Activated CD4-positive, CD25-positive, alpha-beta regulatory T cell treated with anti-CD3 and anti-CD28 coated beads, Interleukin-2, amount 50 U/mL, for 16 hours (primary cell): ENCODE measurements around the gene RSPH1.

ENCODE experiments used
- DNase-seq: peaks from one replicate; pipeline ENCODE4 v3.0.0-alpha.2; 2020; ENCODE audit warnings: low read depth, low spot score

RSPH1 gene

DNA sequence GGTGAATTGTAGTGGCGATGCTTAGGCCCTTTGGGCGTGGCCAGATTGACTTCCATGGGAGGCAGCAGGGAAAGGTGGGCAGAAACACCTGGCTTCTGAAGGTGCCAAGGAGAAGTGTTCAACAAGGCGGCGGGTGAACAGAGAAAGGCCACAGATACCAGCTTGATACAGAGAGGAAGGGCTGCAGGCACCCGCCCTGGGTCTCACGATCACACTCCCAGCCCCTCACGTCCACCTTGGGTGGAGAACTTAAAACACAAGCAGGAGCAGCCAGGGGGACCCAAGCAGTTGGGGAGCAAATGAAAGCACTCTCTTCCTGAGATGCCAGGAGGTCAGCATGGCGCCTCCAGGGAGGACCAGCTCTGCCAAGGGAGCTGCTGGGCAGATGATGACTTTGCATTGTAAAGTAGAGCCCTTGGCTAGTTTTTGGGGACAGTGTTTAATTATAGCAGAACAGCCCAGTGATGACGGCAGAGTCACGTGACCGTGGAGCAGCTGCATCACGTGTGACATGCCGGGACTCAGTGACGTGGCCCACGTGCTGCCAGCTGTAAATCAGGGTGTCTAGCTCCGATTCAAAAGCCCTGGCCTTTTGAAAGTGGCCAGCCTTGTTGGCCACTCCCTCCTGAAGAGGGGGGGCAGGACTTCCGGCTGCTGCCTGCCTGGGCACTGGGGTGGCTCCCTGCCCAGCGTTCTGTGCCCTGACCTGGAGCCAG, 36.6 kb upstream of the RSPH1 start:
- no peak for DNase-seq

- no peak for DNase-seq
These were observed 35.7 kb upstream of the RSPH1 start for GRCh38 chr21:42531771-42532170.

GRCh38 chr21:42530167-42530518, 34.1 kb upstream of the RSPH1 start:
- DNase-seq: no peak

- no peak for DNase-seq
These were observed 31.6 kb upstream of the RSPH1 start for GRCh38 chr21:42527489-42528158.

- no peak for DNase-seq
These were observed 31.1 kb upstream of the RSPH1 start for GRCh38 chr21:42527127-42527488.

DNA sequence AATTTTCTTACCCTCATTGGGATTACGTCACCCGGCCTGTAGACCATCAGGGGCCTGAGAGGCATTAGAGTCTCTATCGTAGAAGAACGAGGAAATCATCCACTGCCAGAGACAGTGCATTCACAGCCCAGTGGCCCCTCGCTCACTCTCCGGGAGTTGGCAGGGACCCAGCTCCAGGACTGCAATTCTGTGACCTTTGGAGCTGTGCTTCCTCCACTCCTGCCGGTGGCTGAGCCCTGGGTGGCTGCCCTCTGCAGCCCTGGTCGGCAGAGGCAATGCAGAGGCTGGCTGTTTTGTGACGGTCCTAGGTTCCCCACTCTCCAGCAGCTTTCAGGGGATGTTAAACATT, 30.3 kb upstream of the RSPH1 start:
- no peak for DNase-seq

DNA sequence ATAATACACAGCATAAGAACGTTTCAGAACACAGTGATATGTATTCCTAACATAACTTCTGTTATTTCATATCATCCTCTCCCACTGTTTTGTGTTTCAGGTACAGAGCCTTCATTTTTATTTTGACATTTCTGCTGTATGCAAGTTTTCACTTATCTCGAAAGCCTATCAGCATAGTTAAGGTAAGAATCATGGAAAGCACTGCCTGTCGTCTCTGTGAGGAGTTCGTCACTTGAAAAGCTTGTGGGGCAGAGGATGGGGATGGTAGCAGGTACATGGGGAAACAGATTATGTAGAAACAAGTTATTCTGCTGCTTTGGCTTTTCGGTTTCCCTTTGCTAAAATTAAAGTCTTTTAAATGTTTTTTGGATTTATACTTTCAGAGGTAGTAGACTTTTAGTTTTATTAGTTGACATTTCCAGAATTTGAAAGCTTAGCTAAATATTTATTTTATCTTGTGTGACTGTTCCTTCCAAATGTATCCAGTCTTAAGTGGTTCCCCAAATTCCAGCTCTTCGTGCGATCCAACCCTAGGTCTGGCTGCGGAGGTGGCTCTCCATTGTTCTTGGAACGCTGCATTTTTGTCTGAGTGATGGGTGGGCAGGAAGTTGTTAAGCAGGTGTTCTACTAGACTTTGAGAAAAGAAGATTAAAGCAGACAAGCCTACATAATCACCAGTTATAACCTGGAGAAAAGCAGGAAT, 29.8 kb upstream of the RSPH1 start:
- no peak for DNase-seq

DNA sequence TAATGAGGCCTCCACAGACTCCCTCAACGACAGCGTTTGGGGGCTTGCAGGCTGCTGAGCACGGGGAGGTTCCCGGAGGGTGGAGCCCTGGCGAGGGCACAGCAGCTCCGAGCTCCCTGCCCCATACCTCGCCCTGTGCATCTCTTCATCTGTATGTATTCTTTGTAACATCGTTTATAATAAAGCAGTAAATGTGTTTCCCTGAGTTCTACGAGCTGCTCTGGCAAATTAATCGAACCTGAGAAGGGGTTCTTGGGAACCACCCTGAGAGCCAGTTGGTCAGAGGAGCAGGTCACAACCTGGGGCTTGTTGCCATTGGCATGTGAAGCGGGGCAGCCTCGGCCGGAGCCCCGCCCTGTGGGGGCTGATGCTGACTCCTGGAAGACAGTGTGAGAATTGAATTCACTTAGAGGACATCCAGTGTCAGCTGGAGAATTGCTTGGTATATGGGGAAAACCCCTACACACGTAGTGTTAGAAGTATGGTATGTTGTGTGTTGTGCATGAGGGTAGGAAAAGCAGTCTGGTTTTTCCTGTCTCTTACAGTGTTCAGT, 29.1 kb upstream of the RSPH1 start:
- no peak for DNase-seq

DNA sequence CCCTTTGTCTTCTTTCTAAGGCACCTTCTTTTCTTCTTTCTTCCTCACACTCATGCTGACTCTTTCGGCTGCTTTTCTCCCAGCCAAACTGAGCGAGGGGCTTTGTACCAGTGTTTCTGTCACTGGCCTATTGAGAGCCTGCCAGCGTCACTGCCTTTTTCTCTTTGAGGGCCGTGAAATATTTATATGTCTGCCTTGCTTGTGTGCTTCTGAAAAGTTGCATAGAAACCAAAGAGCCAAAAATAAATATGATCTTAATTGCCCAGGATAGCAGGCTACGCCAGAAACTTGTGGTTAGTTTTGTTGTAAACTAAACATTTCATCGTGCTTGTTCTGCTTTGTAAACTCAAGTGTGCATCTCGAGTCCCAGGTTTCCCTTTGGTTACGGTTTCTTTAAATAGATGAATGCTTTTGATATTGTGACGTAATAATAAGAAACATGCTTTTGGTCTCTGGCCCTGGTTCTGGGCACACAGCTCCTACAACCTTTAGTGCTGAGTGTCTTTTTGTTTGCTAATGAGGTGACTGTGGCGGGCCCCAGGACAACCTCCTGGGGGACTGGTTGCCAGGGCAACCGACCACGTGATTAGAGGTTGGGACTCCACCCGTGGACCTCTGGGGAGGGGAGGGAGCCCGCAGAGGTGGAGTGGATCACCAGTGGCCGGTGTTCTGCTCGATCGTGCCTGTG, 28.5 kb upstream of the RSPH1 start:
- DNase-seq: no peak

DNA sequence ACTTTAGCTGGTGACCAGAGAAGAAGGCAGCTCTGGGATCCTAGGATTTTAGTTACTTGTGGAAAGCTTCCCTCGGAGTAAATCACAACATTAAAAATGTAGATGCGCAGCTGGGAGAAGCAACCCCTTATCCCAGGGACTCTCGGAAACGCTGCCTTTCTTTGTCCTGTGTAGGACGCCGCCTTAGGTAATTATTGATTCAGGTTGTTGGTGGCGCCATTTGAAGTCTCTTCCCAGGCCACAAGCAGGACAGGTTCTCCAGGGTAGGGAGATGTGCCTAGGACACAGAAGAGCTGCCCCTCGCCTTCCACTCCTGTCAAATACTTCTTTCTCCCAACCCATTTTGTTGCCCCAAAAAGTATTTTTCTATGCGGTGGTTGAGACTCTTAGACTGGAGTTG, 27.9 kb upstream of the RSPH1 start:
- no peak for DNase-seq

GRCh38 chr21:42523211-42523610, 27.2 kb upstream of the RSPH1 start:
- no peak for DNase-seq

DNA sequence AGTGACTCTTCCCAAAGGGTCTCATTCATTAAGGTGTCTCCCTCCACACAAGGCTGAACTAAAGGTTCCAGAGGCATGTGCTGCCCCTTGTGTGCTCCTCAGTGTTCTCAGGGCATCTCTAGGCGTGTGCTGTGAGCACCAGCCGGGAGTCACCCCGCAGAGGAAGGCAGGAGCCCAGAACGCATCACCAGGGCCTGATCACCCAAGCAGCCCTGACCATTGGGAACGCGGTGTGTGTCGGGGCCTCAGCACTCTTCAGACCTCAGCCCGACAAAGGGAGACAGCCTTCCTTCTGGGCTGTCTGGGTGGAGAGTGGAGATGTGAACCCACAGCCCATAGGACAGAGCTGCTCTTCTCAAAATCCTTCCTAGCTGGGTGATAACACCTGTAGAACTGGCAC, 26.7 kb upstream of the RSPH1 start:
- no peak for DNase-seq

- DNase-seq: no peak
These were observed 26.2 kb upstream of the RSPH1 start for GRCh38 chr21:42522271-42522670.

GRCh38 chr21:42521805-42522204, 25.8 kb upstream of the RSPH1 start:
- no peak for DNase-seq

- DNase-seq: no peak
These were observed 25.4 kb upstream of the RSPH1 start for GRCh38 chr21:42521384-42521783.

- DNase-seq: no peak
These were observed 24.7 kb upstream of the RSPH1 start for GRCh38 chr21:42520628-42521253.

GRCh38 chr21:42518626-42519025, 22.6 kb upstream of the RSPH1 start:
- no peak for DNase-seq

GRCh38 chr21:42518215-42518614, 22.2 kb upstream of the RSPH1 start:
- DNase-seq: no peak

- no peak for DNase-seq
These were observed 19.9 kb upstream of the RSPH1 start for GRCh38 chr21:42515708-42516502.

DNA sequence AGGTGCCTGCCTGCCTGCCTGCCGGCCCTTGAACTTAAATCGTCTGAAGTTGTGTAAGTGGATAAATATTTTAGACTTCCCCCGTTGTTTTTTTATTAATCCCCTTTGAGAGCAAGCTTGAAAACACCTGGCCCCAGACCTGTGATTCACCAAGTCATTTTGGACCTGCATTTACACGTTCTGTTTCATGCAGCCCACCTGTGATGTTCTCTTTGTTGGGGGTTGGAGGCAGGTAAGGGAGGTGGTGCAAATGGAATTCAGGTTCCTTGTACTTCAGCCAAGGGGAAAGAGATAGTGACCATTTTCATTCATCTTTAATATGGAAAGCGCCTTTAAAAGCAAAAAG, 18.8 kb upstream of the RSPH1 start:
- no peak for DNase-seq
